WI38 (cell line): Measurements from ENCODE around the gene PAK5.

Experiments
- H3K4me3 ChIP-seq: 2 replicates; pipeline ENCODE4 v1.5.1; 2011; ENCODE audit warnings: low read depth, mild to moderate bottlenecking, control low read depth, low read length
- TF ChIP-seq, protein P1 (sequence below): IDR thresholded peaks from 2 replicates; pipeline ENCODE4 v1.5.1; 2012; ENCODE audit warnings: low read depth, mild to moderate bottlenecking, control low read depth, low read length

PAK5 gene

DNA sequence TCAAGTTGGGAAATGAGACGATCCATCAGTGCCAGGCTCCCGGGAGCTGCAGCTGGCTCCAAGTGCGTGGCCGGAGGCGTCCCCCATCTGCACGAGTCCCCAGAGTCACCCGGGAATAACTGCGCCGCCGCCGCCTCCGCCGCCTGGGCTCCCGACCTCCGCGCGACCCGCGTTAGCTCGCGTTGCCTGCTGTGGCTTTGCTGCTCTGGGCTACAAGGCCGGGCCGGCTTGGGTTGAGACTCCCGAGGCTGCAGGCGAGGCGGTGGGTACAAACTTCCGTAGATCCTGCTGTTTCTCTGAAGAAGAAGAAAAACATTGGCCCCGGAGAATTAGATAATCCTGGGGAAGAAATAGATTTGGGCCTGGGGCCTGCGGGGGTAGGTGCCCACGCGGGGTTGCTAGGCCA, 331.9 kb downstream of the PAK5 start:
- no peak overlapping the region for H3K4me3 ChIP-seq
- TF ChIP-seq, protein P1, sequence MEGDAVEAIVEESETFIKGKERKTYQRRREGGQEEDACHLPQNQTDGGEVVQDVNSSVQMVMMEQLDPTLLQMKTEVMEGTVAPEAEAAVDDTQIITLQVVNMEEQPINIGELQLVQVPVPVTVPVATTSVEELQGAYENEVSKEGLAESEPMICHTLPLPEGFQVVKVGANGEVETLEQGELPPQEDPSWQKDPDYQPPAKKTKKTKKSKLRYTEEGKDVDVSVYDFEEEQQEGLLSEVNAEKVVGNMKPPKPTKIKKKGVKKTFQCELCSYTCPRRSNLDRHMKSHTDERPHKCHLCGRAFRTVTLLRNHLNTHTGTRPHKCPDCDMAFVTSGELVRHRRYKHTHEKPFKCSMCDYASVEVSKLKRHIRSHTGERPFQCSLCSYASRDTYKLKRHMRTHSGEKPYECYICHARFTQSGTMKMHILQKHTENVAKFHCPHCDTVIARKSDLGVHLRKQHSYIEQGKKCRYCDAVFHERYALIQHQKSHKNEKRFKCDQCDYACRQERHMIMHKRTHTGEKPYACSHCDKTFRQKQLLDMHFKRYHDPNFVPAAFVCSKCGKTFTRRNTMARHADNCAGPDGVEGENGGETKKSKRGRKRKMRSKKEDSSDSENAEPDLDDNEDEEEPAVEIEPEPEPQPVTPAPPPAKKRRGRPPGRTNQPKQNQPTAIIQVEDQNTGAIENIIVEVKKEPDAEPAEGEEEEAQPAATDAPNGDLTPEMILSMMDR = no peak

DNA sequence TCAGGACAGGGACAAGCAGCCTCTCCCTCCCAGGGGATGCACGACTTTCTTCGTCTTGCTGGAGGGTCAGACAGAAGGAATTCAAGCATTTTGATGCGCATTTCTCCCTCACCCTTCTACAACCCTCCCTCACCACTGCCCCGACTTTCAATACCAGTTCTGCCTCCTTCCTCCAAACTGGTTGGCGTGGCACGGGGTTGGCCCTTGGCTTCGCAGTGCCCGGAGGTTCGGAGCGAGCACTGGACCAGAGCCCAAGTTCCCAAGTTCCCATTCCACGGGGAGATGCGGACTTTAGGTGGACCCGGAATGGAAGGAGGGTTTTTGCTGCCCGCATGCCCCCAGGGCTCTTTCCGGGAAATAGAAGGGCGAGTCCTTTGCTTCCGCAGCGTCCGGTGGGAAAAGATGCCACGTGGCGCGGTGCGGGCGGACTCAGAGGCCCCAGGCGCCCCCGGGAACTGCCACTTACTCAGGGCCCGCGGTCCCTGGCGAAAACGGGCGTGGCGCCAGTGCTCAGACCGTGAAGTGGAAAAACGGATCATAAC, 332.5 kb downstream of the PAK5 start:
- TF ChIP-seq, protein P1 = no peak
- H3K4me3 ChIP-seq = no peak overlapping the region

DNA sequence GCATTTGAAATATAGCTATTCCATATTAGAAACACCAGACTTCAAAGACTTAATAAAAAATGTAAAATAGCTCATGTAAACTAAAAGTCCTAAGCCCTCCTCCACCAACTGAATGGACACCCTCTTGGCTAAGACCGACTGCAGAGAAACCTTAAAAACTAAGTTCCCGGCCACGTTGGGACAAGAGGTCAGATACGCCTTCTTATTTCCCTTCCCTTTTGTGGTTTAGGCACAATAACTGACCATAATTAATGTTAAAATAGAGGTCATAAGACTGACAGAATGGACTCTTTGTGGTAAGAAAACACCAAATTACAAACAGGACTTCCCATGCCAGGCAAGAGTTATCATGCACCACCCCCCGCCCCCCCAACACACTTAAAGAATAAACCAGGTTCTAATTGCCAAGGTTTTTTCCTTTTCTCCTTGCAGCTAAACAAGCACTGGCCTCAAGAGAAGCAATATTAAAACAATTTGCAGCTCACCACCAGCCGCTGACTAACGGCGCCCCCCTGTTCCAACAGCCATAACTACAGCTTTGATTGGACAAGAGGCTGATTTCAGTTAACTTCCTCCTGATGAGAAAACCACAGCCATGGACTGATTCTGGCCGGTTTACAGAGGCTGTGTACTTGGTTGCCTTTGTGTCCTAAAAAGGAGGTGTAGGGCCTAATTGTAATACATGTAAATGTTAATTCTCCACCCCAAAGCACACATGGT, 335.2 kb downstream of the PAK5 start:
- TF ChIP-seq, protein P1 = no peak
- no peak overlapping the region for H3K4me3 ChIP-seq

DNA sequence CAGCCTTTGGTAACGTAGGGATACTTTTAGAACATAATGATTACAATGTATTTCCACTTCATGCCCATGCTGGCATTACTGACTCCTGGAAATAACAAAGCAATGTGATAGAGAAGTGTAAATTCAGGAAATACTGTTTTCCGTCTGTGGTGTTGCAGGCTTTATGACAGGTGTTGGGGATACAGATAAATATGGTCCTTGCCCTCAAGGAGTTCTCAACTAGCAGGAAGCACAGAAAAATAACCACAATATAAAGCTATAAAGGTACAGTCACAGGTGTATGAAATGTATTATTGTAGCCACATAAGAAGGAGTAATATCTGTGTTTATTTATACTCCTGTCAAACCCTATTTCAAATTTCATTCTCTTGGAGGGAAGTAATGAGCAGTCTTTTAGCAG, 337.4 kb downstream of the PAK5 start:
- no peak overlapping the region for H3K4me3 ChIP-seq
- TF ChIP-seq, protein P1 = no peak

DNA sequence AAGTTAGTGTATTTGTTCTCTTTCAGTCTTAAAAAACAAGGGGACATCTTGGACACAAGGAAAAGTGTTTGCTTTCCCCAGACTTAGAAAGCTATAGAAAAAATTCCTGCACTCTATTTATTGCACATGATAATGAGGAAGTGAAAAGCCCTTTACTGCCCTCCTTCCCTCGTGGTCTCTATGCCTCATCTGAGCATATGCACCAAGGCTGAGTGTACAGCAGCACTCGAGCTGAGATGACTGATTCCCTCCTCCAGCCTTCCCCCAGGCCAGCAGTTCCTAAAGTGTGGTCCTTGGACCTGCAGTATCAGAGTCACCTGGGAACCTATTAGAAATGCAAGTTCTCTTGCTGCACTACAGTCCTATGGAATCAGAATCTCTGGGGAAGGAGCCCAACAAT, 338.8 kb downstream of the PAK5 start:
- TF ChIP-seq, protein P1 = no peak
- H3K4me3 ChIP-seq = no peak overlapping the region

DNA sequence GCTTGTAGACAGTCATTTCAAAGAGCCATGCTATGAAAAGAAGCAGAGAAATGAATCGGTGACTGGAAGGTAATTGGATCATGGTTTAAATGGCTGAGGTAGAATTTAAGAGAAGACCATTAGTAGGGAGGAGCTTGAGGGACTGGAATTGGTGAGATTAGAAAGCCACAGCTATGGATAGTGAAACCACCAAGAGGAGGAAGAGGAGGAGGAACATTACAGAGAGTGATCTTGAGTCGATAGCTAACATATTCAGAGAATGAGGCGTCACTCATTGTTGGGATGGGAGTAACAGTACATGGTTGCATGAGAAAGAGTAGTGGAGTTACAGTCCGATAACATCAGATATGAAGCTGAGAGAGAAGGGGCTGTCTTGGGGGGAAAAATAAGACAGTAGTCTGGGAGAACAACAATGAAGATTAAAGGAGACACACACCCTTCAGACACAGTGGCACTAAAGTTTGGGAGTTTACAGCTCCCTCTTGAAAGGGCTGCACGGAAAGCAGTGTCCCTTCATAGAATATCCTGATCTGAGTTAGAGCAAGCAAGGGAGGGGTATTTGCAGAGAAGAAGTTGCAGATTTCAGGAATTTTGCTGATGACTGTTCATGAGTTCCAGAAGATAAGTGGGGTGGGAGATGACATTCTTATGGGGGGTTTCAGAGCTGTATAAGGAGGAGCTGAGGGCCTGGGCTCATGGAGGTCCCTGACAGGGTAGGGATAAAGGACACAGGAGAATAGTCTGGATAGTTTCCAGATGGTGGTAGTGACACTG, 339.6 kb downstream of the PAK5 start:
- no peak overlapping the region for H3K4me3 ChIP-seq
- TF ChIP-seq, protein P1 = no peak

DNA sequence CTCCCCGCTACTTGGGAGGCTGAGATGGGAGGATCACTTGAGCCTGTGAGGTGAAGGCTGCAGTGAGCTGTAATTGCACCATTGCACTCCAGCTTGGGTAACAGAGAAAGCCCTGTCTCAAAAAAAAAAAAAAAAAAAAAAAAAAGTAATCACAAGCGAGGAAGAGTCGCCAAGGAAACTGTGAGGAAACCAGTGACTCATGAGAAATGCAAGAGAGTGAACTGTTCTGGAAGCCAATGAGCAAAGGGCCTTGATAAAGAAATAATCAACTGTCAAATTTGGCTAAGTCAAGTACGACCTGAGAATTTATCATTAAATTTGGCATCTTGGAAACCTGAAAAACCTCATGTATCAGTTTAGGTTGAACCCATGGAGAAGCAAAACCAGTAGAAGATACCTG, 340.6 kb downstream of the PAK5 start:
- H3K4me3 ChIP-seq = no peak overlapping the region
- TF ChIP-seq, protein P1 = no peak
